GM18517 (cell line): ENCODE results near the gene TMCO4.
"Not testable (repeated sequence)": the region's sequence is repeated elsewhere in the genome, so short reads cannot be mapped to it uniquely, and the experiment has no call there.

Experiments used
- ATAC-seq: cut with Tn5 transposase; IDR thresholded peaks from one replicate; pipeline ENCODE4 v1.9.1; 2021; ENCODE audit warnings: mild to moderate bottlenecking, moderate library complexity; ENCODE audit not compliant: unreplicated experiment

The TMCO4 gene

GRCh38 chr1:19643602-19644394 lies 155.9 kb downstream of the TMCO4 start, which contains the start of gene NBL1:
TSS of gene NBL1 (plus strand) at chr1:19644311. CDS start at chr1:19655031, 10,720 bp downstream.
- ATAC-seq = no peak

DNA sequence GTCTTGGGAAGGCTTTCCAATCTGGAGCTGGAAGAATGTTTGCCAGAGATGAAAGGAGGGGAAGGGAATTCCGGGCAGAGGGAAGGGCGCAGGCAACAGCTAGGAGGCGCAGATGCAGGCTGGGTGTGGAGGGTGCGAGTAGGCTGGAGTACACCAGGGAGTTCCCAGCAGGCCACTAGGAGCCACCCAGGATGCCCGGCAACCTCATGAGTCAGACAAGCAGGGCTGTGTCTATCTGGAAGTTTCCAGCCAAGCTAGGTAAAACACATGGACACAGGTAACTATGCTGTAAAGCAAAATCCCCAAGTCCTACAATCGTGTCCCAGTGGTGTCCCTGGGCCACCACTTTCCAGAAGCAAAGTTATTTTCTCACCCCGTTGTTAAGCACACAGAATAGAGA lies 156.6 kb downstream of the TMCO4 start:
- no peak for ATAC-seq

GRCh38 chr1:19640363-19641316 lies 159.1 kb downstream of the TMCO4 start:
- ATAC-seq = no peak

- ATAC-seq = no peak
Measured at GRCh38 chr1:19639999-19640362, 159.7 kb downstream of the TMCO4 start.

DNA sequence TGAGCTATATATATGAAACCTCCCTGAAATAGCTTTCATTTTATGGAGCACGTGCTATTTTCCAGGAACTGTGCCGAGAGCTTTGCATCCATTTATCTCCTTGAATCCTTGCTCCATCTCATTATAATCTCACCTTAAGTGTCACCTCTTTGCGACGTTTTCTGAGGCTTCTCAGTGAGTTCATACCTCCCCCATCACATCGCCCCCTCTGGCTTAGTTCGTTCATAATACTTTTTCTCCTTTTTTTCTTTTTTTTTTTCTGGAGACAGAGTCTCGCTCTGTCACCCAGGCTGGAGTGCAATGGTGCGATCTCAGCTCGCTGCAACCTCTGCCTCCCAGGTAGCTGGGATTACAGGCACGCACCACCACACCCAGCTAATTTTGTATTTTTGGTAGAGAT lies 160.5 kb downstream of the TMCO4 start:
- not testable (repeated sequence) for ATAC-seq

DNA sequence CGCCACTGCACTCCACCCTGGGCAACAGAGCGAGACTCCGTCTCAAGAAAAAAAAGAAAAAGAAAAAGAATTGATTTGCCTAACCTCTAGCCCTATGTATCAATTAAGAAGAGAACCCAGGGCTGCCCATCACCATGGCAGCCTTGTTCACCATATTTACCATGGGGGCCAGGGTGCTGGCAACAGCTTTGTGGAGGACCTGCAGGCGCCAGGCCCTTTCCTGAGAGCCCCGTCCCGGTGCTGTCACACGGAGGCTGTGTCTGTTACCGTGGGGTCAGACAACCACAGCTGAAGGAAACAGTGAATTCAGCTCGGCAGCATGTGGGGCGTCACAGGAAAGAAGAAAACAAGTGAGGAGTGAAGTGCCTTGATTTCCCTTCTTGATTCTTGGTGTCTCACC lies 162.1 kb downstream of the TMCO4 start:
- no peak for ATAC-seq

DNA sequence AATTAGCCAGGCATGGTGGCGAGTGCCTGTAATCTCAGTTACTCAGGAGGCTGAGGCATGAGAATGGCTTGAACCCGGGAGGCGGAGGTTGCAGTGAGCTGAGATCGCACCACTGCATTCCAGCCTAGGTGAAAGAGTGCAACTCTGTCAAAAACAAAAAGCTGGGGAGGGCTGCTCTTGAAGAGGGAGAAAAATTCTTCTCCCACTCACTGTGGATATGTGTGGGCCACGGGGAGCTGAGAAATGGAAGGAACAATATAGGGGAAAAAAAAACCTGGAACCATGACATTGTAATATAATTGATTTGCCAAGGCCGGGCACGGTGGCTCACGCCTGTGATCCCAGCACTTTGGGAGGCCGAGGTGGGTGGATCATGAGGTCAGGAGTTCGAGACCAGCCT lies 163.0 kb downstream of the TMCO4 start:
- ATAC-seq = not testable (repeated sequence)

DNA sequence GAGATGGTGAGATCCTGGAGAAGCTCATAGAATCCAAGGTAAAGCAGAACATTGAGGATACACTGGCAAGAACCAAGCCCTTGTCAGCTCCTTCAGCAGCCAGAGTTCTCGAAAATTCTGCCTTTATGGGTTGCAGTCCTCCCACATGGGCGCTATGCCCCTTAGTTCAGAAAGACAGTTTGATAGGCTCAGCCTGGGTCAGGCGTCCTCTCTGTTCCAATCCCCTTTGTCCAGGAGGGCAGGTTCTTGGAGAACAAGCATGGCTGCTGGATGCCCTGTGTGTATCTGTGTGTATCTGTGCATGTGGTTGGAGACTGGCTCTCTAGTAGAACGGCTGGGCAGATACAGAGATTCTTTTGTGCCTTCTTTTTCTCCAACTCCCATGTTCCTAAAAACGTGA lies 163.7 kb downstream of the TMCO4 start:
- no peak for ATAC-seq

DNA sequence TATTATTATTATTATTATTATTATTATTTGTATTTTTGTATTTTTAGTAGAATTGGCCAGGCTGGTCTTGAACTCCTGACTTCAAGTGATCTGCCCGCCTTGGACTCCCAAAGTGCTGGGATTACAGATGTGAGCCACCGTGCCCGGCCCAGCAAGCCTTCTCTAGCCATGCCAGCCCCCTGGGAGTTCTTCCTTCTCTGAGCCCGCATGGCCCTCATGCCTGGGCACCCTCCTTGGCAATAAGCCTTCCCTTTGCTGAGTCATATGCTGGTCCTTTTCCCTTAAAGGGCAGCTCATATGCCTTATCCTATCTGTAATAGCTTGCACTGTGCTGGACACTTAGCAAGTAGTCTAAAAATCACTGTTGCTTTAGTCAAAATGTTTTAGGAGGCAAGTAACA lies 164.1 kb downstream of the TMCO4 start:
- ATAC-seq = no peak

DNA sequence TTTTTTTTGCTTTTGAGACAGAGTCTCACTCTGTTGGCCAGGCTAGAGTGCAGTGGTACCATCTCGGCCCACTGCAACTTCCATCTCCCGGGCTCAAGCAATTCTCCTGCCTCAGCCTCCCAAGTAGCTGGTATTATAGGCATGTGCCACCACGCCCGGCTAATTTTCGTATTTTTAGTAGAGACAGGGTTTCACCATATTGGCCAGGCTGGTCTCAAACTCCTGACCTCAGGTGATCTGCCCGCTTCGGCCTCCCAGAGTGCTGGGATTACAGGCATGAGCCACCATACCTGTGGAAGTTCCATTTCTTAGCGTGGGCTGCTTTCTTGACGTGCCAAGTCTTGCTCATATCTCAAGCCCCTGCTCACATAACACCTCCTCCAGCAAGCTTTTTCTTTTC lies 164.7 kb downstream of the TMCO4 start:
- not testable (repeated sequence) for ATAC-seq

- no peak for ATAC-seq
Measured at GRCh38 chr1:19633106-19633505, 166.6 kb downstream of the TMCO4 start.
